Inflammatory macrophage treated with lipopolysaccharide for 1 hour (primary cell): ENCODE results near the gene GRIK4.
A peak's percentile ranks its signal among the peaks of the same experiment; 100 is the strongest.

ENCODE experiments used
- DNase-seq, 2 donors: peaks; one replicate each; pipeline ENCODE4 v3.0.0-alpha.2; 2020 to 2022

GRIK4 gene

GRCh38 chr11:120681434-120682331 lies 170.1 kb downstream of the GRIK4 start:
- DNase-seq, result no peak

- DNase-seq, result no peak
Observed at GRCh38 chr11:120682332-120682649, 170.7 kb downstream of the GRIK4 start.

- DNase-seq, result no peak
Observed at GRCh38 chr11:120682866-120683265, 171.3 kb downstream of the GRIK4 start.

- no peak for DNase-seq
Observed at GRCh38 chr11:120686516-120686915, 175.0 kb downstream of the GRIK4 start.

GRCh38 chr11:120688163-120688562 lies 176.6 kb downstream of the GRIK4 start:
- DNase-seq, result peak; percentile 29 to 48

GRCh38 chr11:120689596-120690275 lies 178.2 kb downstream of the GRIK4 start:
- no peak for DNase-seq

- DNase-seq, result no peak
Observed at GRCh38 chr11:120690406-120690805, 178.9 kb downstream of the GRIK4 start.

- no peak for DNase-seq
Observed at GRCh38 chr11:120694726-120695125, 183.2 kb downstream of the GRIK4 start.

- DNase-seq, result no peak
Observed at GRCh38 chr11:120695426-120695825, 183.9 kb downstream of the GRIK4 start.

- DNase-seq, result no peak
Observed at GRCh38 chr11:120695939-120696338, 184.4 kb downstream of the GRIK4 start.

- no peak for DNase-seq
Observed at GRCh38 chr11:120696597-120697218, 185.2 kb downstream of the GRIK4 start.

GRCh38 chr11:120698918-120699317 lies 187.4 kb downstream of the GRIK4 start:
- DNase-seq, result no peak

- no peak for DNase-seq
Observed at GRCh38 chr11:120702656-120703055, 191.1 kb downstream of the GRIK4 start.

GRCh38 chr11:120703358-120704152 lies 192.0 kb downstream of the GRIK4 start:
- DNase-seq, result no peak

- DNase-seq, result no peak
Observed at GRCh38 chr11:120704256-120704750, 192.8 kb downstream of the GRIK4 start.

GRCh38 chr11:120706257-120706656 lies 194.7 kb downstream of the GRIK4 start:
- DNase-seq, result no peak

- no peak for DNase-seq
Observed at GRCh38 chr11:120707098-120707497, 195.6 kb downstream of the GRIK4 start.

GRCh38 chr11:120707663-120708062 lies 196.1 kb downstream of the GRIK4 start:
- no peak for DNase-seq

GRCh38 chr11:120708511-120709183 lies 197.1 kb downstream of the GRIK4 start:
- DNase-seq, result no peak

- DNase-seq, result no peak
Observed at GRCh38 chr11:120709808-120710207, 198.3 kb downstream of the GRIK4 start.

- no peak for DNase-seq
Observed at GRCh38 chr11:120710354-120711131, 199.0 kb downstream of the GRIK4 start.
